ENCODE measurements around the gene APH1A. TPM values are rescaled to one million over a fixed set of nuclear protein-coding genes. Genes with fewer than 3 reads are reported as not detected.

Gene APH1A
- total and polyA plus RNA-seq, 10 of the 15 experiments (the other 5 are each of a cell fraction or from before 2014, with no cell fraction given), result 6.7 to 130 (median 87.7) TPM

GRCh38 chr1:150235852-150236613, 32.8 kb downstream of the APH1A start, which contains the start of gene ANP32E (continued):
- TF ChIP-seq HSF1 (IDR thresholded peaks at IDR 0.05; ENCODE audit: low read depth, low read length) (no peak), IRF3 (IDR thresholded peaks at IDR 0.05) (peak; percentile 96), CHD2 (IDR thresholded peaks at IDR 0.05; ENCODE audit: borderline replicate concordance, low read depth, low read length) (peak; percentile 96), ZNF217 (IDR thresholded peaks at IDR 0.05) (no peak), CHD4 (IDR thresholded peaks at IDR 0.05) (no peak), EED (IDR thresholded peaks at IDR 0.05; ENCODE audit: low read depth) (peak; percentile 54), FOS (IDR thresholded peaks at IDR 0.05; ENCODE audit: borderline replicate concordance, extremely low read depth, insufficient read length) (peak; percentile 95), ASH2L (IDR thresholded peaks at IDR 0.05; ENCODE audit: borderline replicate concordance, low read depth) (no peak), PML (IDR thresholded peaks at IDR 0.05; ENCODE audit: low read length) (peak; percentile 95), HCFC1 (IDR thresholded peaks at IDR 0.05; ENCODE audit: low read length) (0 out of 2 replicates have a peak, but pooled peaks have one; percentile 34), ZNF622 (IDR thresholded peaks at IDR 0.05) (no peak), CUX1 (IDR thresholded peaks at IDR 0.05; ENCODE audit: insufficient replicate concordance, low read depth, low read length) (peak; percentile 14), NFYA (IDR thresholded peaks at IDR 0.05; ENCODE audit: borderline replicate concordance, low read depth, low read length) (peak; percentile 89), RAD51 (IDR thresholded peaks at IDR 0.05) (peak; percentile 11), USF2 (IDR thresholded peaks at IDR 0.05; ENCODE audit: borderline replicate concordance, low read depth, low read length) (no peak; the same call in 1 of the 2 replicates), NBN (IDR thresholded peaks at IDR 0.05) (peak; percentile 99), SMARCA5 (IDR thresholded peaks at IDR 0.05) (peak; percentile 95; the same call in 1 of the 2 replicates), SIN3A (IDR thresholded peaks at IDR 0.05; ENCODE audit: low read depth, low read length) (peak; percentile 6; the same call in 1 of the 2 replicates), ATF7 (IDR thresholded peaks at IDR 0.05; ENCODE audit: low read depth) (peak; percentile 80), RFX5 (IDR thresholded peaks at IDR 0.05; ENCODE audit: low read depth, low read length) (peak; percentile 63; the same call in 1 of the 2 replicates), NR2C1 (IDR thresholded peaks at IDR 0.05) (no peak), IKZF1 (conservative IDR thresholded peaks at IDR 0.05) (peak; percentile 41; the same call in 1 of the 2 replicates), TCF7 (IDR thresholded peaks at IDR 0.05; ENCODE audit: borderline replicate concordance) (no peak), SMC3 (IDR thresholded peaks at IDR 0.05; ENCODE audit: borderline replicate concordance, low read length) (no peak)
